H9 (cell line): Measurements from ENCODE around the gene ADPRH. TPM values are rescaled to one million over a fixed set of nuclear protein-coding genes. Genes with fewer than 3 reads are reported as not detected.

Experiments used
- DNase-seq: peaks from one replicate; pipeline ENCODE4 v3.0.0-alpha.2; 2017
- H2AFZ ChIP-seq: one replicate; pipeline ENCODE4 v1.6.1; 2013; ENCODE audit warnings: mild to moderate bottlenecking, low read length, control low read depth, moderate library complexity
- H2AK5ac ChIP-seq: 2 replicates; pipeline ENCODE4 v1.6.1; 2013; ENCODE audit warnings: low read length, control low read depth, mixed read lengths; ENCODE audit not compliant: insufficient read length
- H2BK120ac ChIP-seq: one replicate; pipeline ENCODE4 v1.6.1; 2013; ENCODE audit warnings: low read depth, mild to moderate bottlenecking, low read length, control low read depth, inconsistent platforms; ENCODE audit not compliant: poor library complexity, severe bottlenecking
- H2BK12ac ChIP-seq: 2 replicates; pipeline ENCODE4 v1.6.1; 2013; ENCODE audit warnings: low read length, control low read depth, mixed read lengths, low read depth; ENCODE audit not compliant: insufficient read length
- H2BK15ac ChIP-seq: 2 replicates; pipeline ENCODE4 v1.6.1; 2013; ENCODE audit warnings: low read depth, low read length, control low read depth
- H2BK20ac ChIP-seq: one replicate; pipeline ENCODE4 v1.6.1; 2013; ENCODE audit warnings: low read depth, mild to moderate bottlenecking, low read length, control low read depth, inconsistent platforms; ENCODE audit not compliant: poor library complexity, severe bottlenecking
- H2BK5ac ChIP-seq: 2 replicates; pipeline ENCODE4 v1.6.1; 2013; ENCODE audit warnings: low read length, control low read depth, mixed read lengths; ENCODE audit not compliant: insufficient read length
- H3K14ac ChIP-seq: 2 replicates; pipeline ENCODE4 v1.6.1; 2013; ENCODE audit warnings: low read length, control low read depth; ENCODE audit not compliant: insufficient read depth
- H3K18ac ChIP-seq: 2 replicates; pipeline ENCODE4 v1.6.1; 2013; ENCODE audit warnings: low read depth, mild to moderate bottlenecking, mixed read lengths, low read length, control low read depth; ENCODE audit not compliant: insufficient read length
- H3K23ac ChIP-seq: 2 replicates; pipeline ENCODE4 v1.6.1; 2013; ENCODE audit warnings: low read length, control low read depth, mixed read lengths, low read depth; ENCODE audit not compliant: insufficient read length
- H3K23me2 ChIP-seq: 2 replicates; pipeline ENCODE4 v1.6.1; 2013; ENCODE audit warnings: low read depth, mild to moderate bottlenecking, mixed read lengths, low read length, control low read depth; ENCODE audit not compliant: insufficient read length, poor library complexity, severe bottlenecking
- H3K27ac ChIP-seq: 2 replicates; pipeline ENCODE4 v1.5.1; 2013; ENCODE audit warnings: low read length, control low read depth, mixed read lengths, low read depth; ENCODE audit not compliant: insufficient read length
- H3K27me3 ChIP-seq: 2 replicates; pipeline ENCODE4 v1.6.1; 2013; ENCODE audit warnings: low read length, control low read depth, inconsistent platforms; ENCODE audit not compliant: insufficient read depth
- H3K4ac ChIP-seq: 2 replicates; pipeline ENCODE4 v1.6.1; 2013; ENCODE audit warnings: low read depth, mild to moderate bottlenecking, control low read depth, inconsistent platforms, low read length, moderate library complexity
- H3K4me1 ChIP-seq: 2 replicates; pipeline ENCODE4 v1.6.1; 2013; ENCODE audit warnings: low read length, control low read depth, inconsistent platforms; ENCODE audit not compliant: insufficient read depth
- H3K4me2 ChIP-seq: 2 replicates; pipeline ENCODE4 v1.6.1; 2013; ENCODE audit warnings: low read length, control low read depth, mixed read lengths; ENCODE audit not compliant: insufficient read length, insufficient read depth
- H3K56ac ChIP-seq: 2 replicates; pipeline ENCODE4 v1.6.1; 2013; ENCODE audit warnings: low read depth, mild to moderate bottlenecking, mixed read lengths, low read length, control low read depth; ENCODE audit not compliant: insufficient read length
- H3K79me1 ChIP-seq: 2 replicates; pipeline ENCODE4 v1.6.1; 2013; ENCODE audit warnings: low read depth, mild to moderate bottlenecking, moderate library complexity, low read length, control low read depth, inconsistent platforms; ENCODE audit not compliant: insufficient read depth, poor library complexity, severe bottlenecking
- H3K79me2 ChIP-seq: 2 replicates; pipeline ENCODE4 v1.6.1; 2013; ENCODE audit warnings: low read length, control low read depth, inconsistent platforms; ENCODE audit not compliant: insufficient read depth
- H3K9ac ChIP-seq: 2 replicates; pipeline ENCODE4 v1.6.1; 2013; ENCODE audit warnings: low read length, control low read depth, mixed read lengths; ENCODE audit not compliant: insufficient read length; ENCODE audit errors: extremely low read depth
- H3K9me3 ChIP-seq: one replicate; pipeline ENCODE4 v1.6.1; 2013; ENCODE audit warnings: low read depth, low read length, inconsistent platforms; ENCODE audit not compliant: control insufficient read depth
- H3T11ph ChIP-seq: one replicate; pipeline ENCODE4 v1.6.1; 2013; ENCODE audit warnings: mild to moderate bottlenecking, low read length, control low read depth, inconsistent platforms
- H4K20me1 ChIP-seq: one replicate; pipeline ENCODE4 v1.6.1; 2013; ENCODE audit not compliant: control insufficient read depth, insufficient read length, insufficient read depth
- H4K5ac ChIP-seq: 2 replicates; pipeline ENCODE4 v1.6.1; 2013; ENCODE audit warnings: low read depth, mild to moderate bottlenecking, mixed read lengths, low read length, control low read depth; ENCODE audit not compliant: insufficient read length
- H4K8ac ChIP-seq: replicated peaks from 2 replicates; pipeline ENCODE4 v1.6.1; 2013; ENCODE audit warnings: low read length, control low read depth, mixed read lengths, low read depth; ENCODE audit not compliant: insufficient read length
- H4K91ac ChIP-seq: 2 replicates; pipeline ENCODE4 v1.6.1; 2013; ENCODE audit warnings: low read depth, mild to moderate bottlenecking, moderate library complexity, mixed read lengths, low read length, control low read depth; ENCODE audit not compliant: insufficient read length
- H3K27ac Mint-ChIP-seq, 3 experiments: 2 replicates in 2 of 3; 3 replicates in 1 of 3; pipeline ENCODE4 v1.8.0; 2020 to 2021; ENCODE audit warnings: mixed read lengths in 3 of 3, mild to moderate bottlenecking in 1 of 3, moderate library complexity in 1 of 3
- H3K27me3 Mint-ChIP-seq: 2 replicates; pipeline ENCODE4 v1.8.0; 2021; ENCODE audit warnings: low read depth, mild to moderate bottlenecking, moderate library complexity, mixed read lengths
- H3K36me3 Mint-ChIP-seq, 3 experiments: 2 replicates in 2 of 3; 3 replicates in 1 of 3; pipeline ENCODE4 v1.8.0; 2020 to 2021; ENCODE audit warnings: low read depth in 3 of 3, mixed read lengths in 3 of 3; ENCODE audit not compliant: insufficient read depth in 1 of 3
- H3K4me1 Mint-ChIP-seq, 2 experiments: 2 replicates each; pipeline ENCODE4 v1.8.0; 2020; ENCODE audit warnings: mixed read lengths in 2 of 2
- H3K4me3 Mint-ChIP-seq, 2 experiments: 2 replicates in 1 of 2; 3 replicates in 1 of 2; pipeline ENCODE4 v1.8.0; 2020 to 2021; ENCODE audit warnings: mild to moderate bottlenecking in 2 of 2, mixed read lengths in 2 of 2, moderate library complexity in 1 of 2
- H3K9me3 Mint-ChIP-seq, 2 experiments: 2 replicates in 1 of 2; 3 replicates in 1 of 2; pipeline ENCODE4 v1.8.0; 2020; ENCODE audit warnings: mild to moderate bottlenecking in 2 of 2, mixed read lengths in 2 of 2, moderate library complexity in 1 of 2
- CTCF ChIP-seq: fragments of 200-600 bp; sonication (generic); conservative IDR thresholded peaks from 3 replicates; pipeline ENCODE4 v1.8.0; 2021; ENCODE audit warnings: antibody characterized with exemption, mild to moderate bottlenecking
- WGBS: extraction: QIAGEN DNeasy Blood & Tissue Kit; methylation state at CpG from one replicate; pipeline ENCODE4 v1.1.7; 2013; ENCODE audit warnings: missing lambda C conversion rate, low lambda C conversion rate, mixed read lengths; ENCODE audit not compliant: insufficient read length; ENCODE audit errors: extremely low coverage; 5-methylcytosine and 5-hydroxymethylcytosine counted together
- total RNA-seq: library from RNA; stranded (reverse); gene quantifications from 2 replicates; pipeline ENCODE4 v1.2.1, GENCODE V29; 2021

The ADPRH gene
- total RNA-seq, 1 experiment from 2014 or later, result 3.1 TPM

GRCh38 chr3:119620899-119621298, 41.6 kb downstream of the ADPRH start:
- no peak overlapping the region for H2BK120ac ChIP-seq
- no peaks in the 10 kb centered on the region for H3K79me1 ChIP-seq
- H3K4me2 ChIP-seq, result no peak overlapping the region
- Mint-ChIP-seq H3K4me1 (peaks cover 5 to 8% of the 10 kb centered on the region in 2 experiments), H3K9me3 (no peaks in the 10 kb centered on the region; a peak in 1 of 5 replicates), H3K36me3 (no peaks in the 10 kb centered on the region), H3K4me3 (no peak overlapping the region), H3K27me3 (peaks cover 2% of the 10 kb centered on the region), H3K27ac (no peak overlapping the region)
- TF ChIP-seq CTCF, result no peak
- no peak overlapping the region for H3K23ac ChIP-seq
- H2BK12ac ChIP-seq, result no peak overlapping the region
- H2AFZ ChIP-seq, result no peak overlapping the region
- H3K14ac ChIP-seq, result no peak overlapping the region
- H2BK20ac ChIP-seq, result no peak overlapping the region
- no peak overlapping the region for H2AK5ac ChIP-seq
- H3K18ac ChIP-seq, result no peak overlapping the region
- H2BK5ac ChIP-seq, result no peak overlapping the region
- no peaks in the 10 kb centered on the region for H3K23me2 ChIP-seq
- H3T11ph ChIP-seq, result no peak overlapping the region
- no peaks in the 10 kb centered on the region; the same call in 1 of the 2 replicates for H3K27me3 ChIP-seq
- H3K4ac ChIP-seq, result no peak overlapping the region
- no peak overlapping the region for H3K27ac ChIP-seq
- H3K9ac ChIP-seq, result no peak overlapping the region
- H3K9me3 ChIP-seq, result no peaks in the 10 kb centered on the region
- H2BK15ac ChIP-seq, result no peak overlapping the region
- WGBS, result no CpG with 5 or more reads among the region's 5 CpGs
- H3K4me1 ChIP-seq, result no peaks in the 10 kb centered on the region
- H3K79me2 ChIP-seq, result no peaks in the 10 kb centered on the region
- H4K5ac ChIP-seq, result no peak overlapping the region
- no peaks in the 10 kb centered on the region for H4K20me1 ChIP-seq
- H4K8ac ChIP-seq, result no peak overlapping the region
- no peak overlapping the region for H3K56ac ChIP-seq
- DNase-seq, result no peak
- H4K91ac ChIP-seq, result no peak overlapping the region
